HepG2 (cell line): ENCODE data around the gene HARBI1. TPM values are rescaled to one million over a fixed set of nuclear protein-coding genes. Genes with fewer than 3 reads are reported as not detected.

ENCODE experiments used
- ATAC-seq: fragments of 200-7000 bp; cut with Tn5 transposase; 3 replicates; pipeline ENCODE4 v1.9.1; 2020; ENCODE audit warnings: mild to moderate bottlenecking, moderate library complexity
- BruUV-seq: library from RNA; stranded (reverse); fragments of 400-500 nt; replicated peaks from 2 replicates; lab custom pipeline; 2021; lab: Mats Ljungman, UMichigan
- CTCF ChIA-PET: fragments of 300-600 bp; formaldehyde crosslinking; extraction: SDS; loops from one replicate; lab custom pipeline; 2021; ENCODE audit warnings: low total read pairs, inconsistent platforms, low intra/inter-chr PET ratio; lab: Yijun Ruan, JAX
- POLR2A ChIA-PET: fragments of 350-600 bp; sonication (Branson Sonifier 250); formaldehyde crosslinking; loops from one replicate; lab custom pipeline; 2020; ENCODE audit warnings: antibody characterized with exemption, inconsistent platforms; lab: Yijun Ruan, JAX
- DNase-seq: peaks from one replicate; pipeline ENCODE4 v3.0.0-alpha.2; 2015; ENCODE audit warnings: low spot score
- FAIRE-seq: peaks from 3 replicates; lab custom pipeline; 2011; peaks lifted over from hg19 to GRCh38; lab: Jason Lieb, UNC
- H2AFZ ChIP-seq: one replicate; pipeline ENCODE4 v1.6.1; 2011; ENCODE audit warnings: low read length, inconsistent platforms
- H3K27ac ChIP-seq: fragments of 300-600 bp; 3 replicates; pipeline ENCODE4 v1.8.0; 2011; ENCODE audit warnings: mixed run types, mild to moderate bottlenecking, mixed read lengths, low read length, inconsistent platforms; ENCODE audit not compliant: insufficient read depth; ENCODE audit errors: extremely low read length
- H3K27me3 ChIP-seq, 2 experiments: fragments of 200-600 bp in 1 of 2; 2 replicates in 1 of 2; 3 replicates in 1 of 2; pipeline versions ENCODE4 v1.6.0 to v1.8.0; 2011; ENCODE audit warnings: low read length in 2 of 2, mild to moderate bottlenecking in 2 of 2, moderate library complexity in 2 of 2, inconsistent platforms in 1 of 2; ENCODE audit not compliant: insufficient read depth in 2 of 2, control insufficient read depth in 1 of 2
- H3K36me3 ChIP-seq, 2 experiments: fragments of 200-600 bp in 1 of 2; replicated peaks in 1 of 2; 2 replicates in 1 of 2; 3 replicates in 1 of 2; pipeline versions ENCODE4 v1.5.1 to v1.8.0; 2011; ENCODE audit warnings: low read length in 2 of 2, inconsistent platforms in 1 of 2; ENCODE audit not compliant: insufficient read depth in 2 of 2, control insufficient read depth in 1 of 2
- H3K4me1 ChIP-seq: 2 replicates; pipeline ENCODE4 v1.5.1; 2012; ENCODE audit warnings: low read length, inconsistent platforms; ENCODE audit not compliant: insufficient read depth
- H3K4me2 ChIP-seq: 2 replicates; pipeline ENCODE4 v1.6.0; 2011; ENCODE audit warnings: low read depth, low read length, inconsistent platforms
- H3K4me3 ChIP-seq, 3 experiments: fragments of 200-600 bp in 1 of 3; sonication (generic), shearing (Covaris generic) in 1 of 3; replicated peaks in 1 of 3; 2 replicates each; pipeline ENCODE4 v1.5.1; 2011 to 2016; ENCODE audit warnings: low read length in 3 of 3, inconsistent platforms in 2 of 3, low read depth in 2 of 3, mild to moderate bottlenecking in 2 of 3, control low read depth in 1 of 3, mixed read lengths in 1 of 3; ENCODE audit not compliant: insufficient read depth in 1 of 3
- H3K79me2 ChIP-seq: one replicate; pipeline ENCODE4 v1.6.1; 2011; ENCODE audit warnings: low read length, inconsistent platforms; ENCODE audit not compliant: insufficient read depth
- H3K9ac ChIP-seq: 2 replicates; pipeline ENCODE4 v1.6.0; 2011; ENCODE audit warnings: mild to moderate bottlenecking, low read depth, low read length, inconsistent platforms; ENCODE audit not compliant: insufficient read depth
- H3K9me3 ChIP-seq: 2 replicates; pipeline ENCODE4 v1.5.1; 2012; ENCODE audit warnings: mild to moderate bottlenecking, low read length
- H4K20me1 ChIP-seq: 2 replicates; pipeline ENCODE4 v1.6.0; 2011; ENCODE audit warnings: inconsistent platforms, mild to moderate bottlenecking, low read length, moderate library complexity; ENCODE audit not compliant: insufficient read depth
- BCLAF1 ChIP-seq: fragments of 450-650 bp; IDR thresholded peaks from 2 replicates; pipeline ENCODE4 v1.6.1; 2017; ENCODE audit warnings: mild to moderate bottlenecking
- CBFB ChIP-seq: sonication (generic); formaldehyde crosslinking; IDR thresholded peaks from 2 replicates; pipeline ENCODE4 v1.4.0; 2020; ENCODE audit warnings: missing genetic modification reagents
- CSRNP2 ChIP-seq: sonication (generic); formaldehyde crosslinking; conservative IDR thresholded peaks from 2 replicates; pipeline ENCODE4 v1.8.0; 2022; ENCODE audit warnings: low read depth, missing genetic modification reagents
- DBP ChIP-seq: sonication (generic); formaldehyde crosslinking; IDR thresholded peaks from 2 replicates; pipeline ENCODE4 v1.4.0; 2020; ENCODE audit warnings: missing genetic modification reagents; ENCODE audit errors: not compliant biosample characterization
- HOXA3 ChIP-seq: sonication (generic); formaldehyde crosslinking; IDR thresholded peaks from 2 replicates; pipeline ENCODE4 v1.5.0; 2020; ENCODE audit warnings: missing genetic modification reagents
- KLF13 ChIP-seq: sonication (generic); formaldehyde crosslinking; IDR thresholded peaks from 2 replicates; pipeline ENCODE4 v1.4.0; 2020; ENCODE audit warnings: mild to moderate bottlenecking, missing genetic modification reagents
- NR2C2 ChIP-seq: sonication (generic); formaldehyde crosslinking; IDR thresholded peaks from 2 replicates; pipeline ENCODE4 v1.4.0; 2020; ENCODE audit warnings: missing genetic modification reagents, mild to moderate bottlenecking, moderate library complexity, borderline replicate concordance
- RBM39 ChIP-seq: fragments of 200-400 bp; formaldehyde crosslinking; IDR thresholded peaks from one replicate; pipeline ENCODE4 v1.6.1; 2018; ENCODE audit warnings: antibody characterized with exemption, mild to moderate bottlenecking, low read depth, low read length; ENCODE audit not compliant: poor library complexity, severe bottlenecking
- RXRA ChIP-seq: sonication (generic); formaldehyde crosslinking; IDR thresholded peaks from 2 replicates; pipeline ENCODE4 v1.5.1; 2020; ENCODE audit warnings: missing genetic modification reagents
- SAP130 ChIP-seq: IDR thresholded peaks from 2 replicates; pipeline ENCODE4 v1.6.1; 2016; ENCODE audit warnings: low read depth
- SMC3 ChIP-seq: IDR thresholded peaks from 2 replicates; pipeline ENCODE4 v1.6.1; 2011; ENCODE audit warnings: low read length, improper control_type of control experiment
- SNAI1 ChIP-seq: sonication (generic); formaldehyde crosslinking; IDR thresholded peaks from 2 replicates; pipeline ENCODE4 v1.5.0; 2020; ENCODE audit warnings: mild to moderate bottlenecking, missing genetic modification reagents, borderline replicate concordance
- ZBTB20 ChIP-seq: sonication (generic); formaldehyde crosslinking; IDR thresholded peaks from 2 replicates; pipeline ENCODE4 v1.8.1; 2023; ENCODE audit warnings: missing genetic modification reagents, low read depth, mild to moderate bottlenecking, borderline replicate concordance
- ZMYM2 ChIP-seq: sonication (generic); formaldehyde crosslinking; IDR thresholded peaks from 2 replicates; pipeline ENCODE4 v1.8.0; 2022; ENCODE audit warnings: mild to moderate bottlenecking, missing genetic modification reagents
- ZNF280B ChIP-seq: sonication (generic); formaldehyde crosslinking; IDR thresholded peaks from 2 replicates; pipeline ENCODE4 v1.5.0; 2020; ENCODE audit warnings: missing genetic modification reagents, mild to moderate bottlenecking, borderline replicate concordance
- ZNF563 ChIP-seq: sonication (generic); formaldehyde crosslinking; IDR thresholded peaks from 2 replicates; pipeline ENCODE4 v1.8.0; 2022; ENCODE audit warnings: mild to moderate bottlenecking, moderate library complexity, missing genetic modification reagents
- ZSCAN22 ChIP-seq: sonication (generic); formaldehyde crosslinking; IDR thresholded peaks from 2 replicates; pipeline ENCODE4 v1.4.0; 2020; ENCODE audit warnings: mild to moderate bottlenecking, missing genetic modification reagents
- WGBS: methylation state at CpG from one replicate; pipeline ENCODE4 v1.1.6; 2017; ENCODE audit warnings: low lambda C conversion rate; 5-methylcytosine and 5-hydroxymethylcytosine counted together
- in situ Hi-C: cut with HindIII; loops from 2 replicates; pipeline ENCODE4 v1.10.0; 2017; ENCODE audit warnings: low pct_unique_long_range_greater_than_20kb; ENCODE audit not compliant: extremely low pct_ligation_motif_present
- intact Hi-C: fragments of 100-400 bp; cut with micrococcal nuclease; formaldehyde crosslinking; loops from one replicate; pipeline ENCODE4 v1.10.0; 2022; ENCODE audit not compliant: unreplicated experiment
- polyA plus RNA-seq, 8 experiments: library from polyadenylated mRNA; depleted of rRNA in 3 of 8; stranded (reverse) in 7 of 8; unstranded in 1 of 8; fragments of >200 nt; fragmentation: Illumina TruSeq in 4 of 8; extraction: Trizol in 4 of 8; gene quantifications; 2 replicates each; pipeline versions ENCODE4 v1.2.1 to v1.2.3, GENCODE V29; 2011 to 2016; ENCODE audit warnings: low read depth in 4 of 8, missing spikeins in 1 of 8, mixed read lengths in 1 of 8; ENCODE audit not compliant: insufficient read depth in 1 of 8
- total RNA-seq, 5 experiments: library from RNA; depleted of rRNA; stranded (reverse); fragments of >200 nt; fragmentation: Illumina TruSeq; extraction: Trizol; gene quantifications; 2 replicates each; pipeline ENCODE4 v1.2.3, GENCODE V29; 2016; ENCODE audit warnings: low read depth in 1 of 5

Gene HARBI1
- total and polyA plus RNA-seq, 2 of the 13 experiments (the other 11 are each of a cell fraction or from before 2014, with no cell fraction given) = 2.5 to 4.8 TPM

- TF ChIP-seq BCLAF1 = no peak
Observed at GRCh38 chr11:46560300-46560991, 56.6 kb downstream of the HARBI1 start (continued).

GRCh38 chr11:46559815-46560214 is 57.2 kb downstream of the HARBI1 start:
- Histone ChIP-seq H3K4me3 (no peak overlapping the region), H3K4me1 (peaks cover 93% of the 10 kb centered on the region), H3K9me3 (no peaks in the 10 kb centered on the region), H3K4me2 (no peak overlapping the region), H3K79me2 (peaks cover 95% of the 10 kb centered on the region), H3K9ac (no peak overlapping the region), H3K27me3 (no peaks in the 10 kb centered on the region), H4K20me1 (no peaks in the 10 kb centered on the region), H3K27ac (peak overlapping the region; percentile 32), H3K36me3 (no peaks in the 10 kb centered on the region; a peak in 2 of 5 replicates), H2AFZ (no peak overlapping the region)
- BruUV-seq = no TSS peak
- WGBS = 100% methylated on average over 1 of the region's 1 CpG
- CTCF ChIA-PET = no interaction called here
- intact Hi-C loops (no loop called here), in situ Hi-C loops (no loop called here)
- POLR2A ChIA-PET = no interaction called here
- no peak for ATAC-seq
- no peak for FAIRE-seq
- no peak for DNase-seq
- TF ChIP-seq ZMYM2 (no peak), DBP (CRISPR knock-in tag) (no peak), ZNF563 (no peak), ZSCAN22 (CRISPR knock-in tag) (no peak), KLF13 (CRISPR knock-in tag) (no peak), ZBTB20 (CRISPR knock-in tag) (no peak), RXRA (CRISPR knock-in tag) (no peak), ZNF280B (CRISPR knock-in tag) (no peak), RBM39 (no peak), SAP130 (CRISPR knock-in tag) (no peak), SNAI1 (CRISPR knock-in tag) (no peak), NR2C2 (no peak), CSRNP2 (CRISPR knock-in tag) (no peak), HOXA3 (CRISPR knock-in tag) (no peak), CBFB (no peak), SMC3 (no peak)
